HG03457 (cell line): Measurements from ENCODE around the gene MCM10.
"Not testable (repeated sequence)": the region's sequence is repeated elsewhere in the genome, so short reads cannot be mapped to it uniquely, and the experiment has no call there.

Source experiments
- ATAC-seq: cut with Tn5 transposase; IDR thresholded peaks from one replicate; pipeline ENCODE4 v1.9.1; 2021; ENCODE audit warnings: moderate number of reproducible peaks; ENCODE audit not compliant: unreplicated experiment

Gene MCM10

GRCh38 chr10:13219685-13220670 is 58.6 kb downstream of the MCM10 start:
- no peak for ATAC-seq

GRCh38 chr10:13221572-13221971 is 60.2 kb downstream of the MCM10 start:
- no peak for ATAC-seq

GRCh38 chr10:13222151-13222550 is 60.8 kb downstream of the MCM10 start:
- no peak for ATAC-seq

GRCh38 chr10:13222566-13222965 is 61.2 kb downstream of the MCM10 start:
- ATAC-seq = no peak

- ATAC-seq = no peak
These were observed 61.9 kb downstream of the MCM10 start for GRCh38 chr10:13223241-13223640.

- no peak for ATAC-seq
These were observed 63.0 kb downstream of the MCM10 start for GRCh38 chr10:13224210-13224995.

GRCh38 chr10:13225601-13226000 is 64.2 kb downstream of the MCM10 start:
- ATAC-seq = no peak

- no peak for ATAC-seq
These were observed 65.7 kb downstream of the MCM10 start for GRCh38 chr10:13227031-13227430.

GRCh38 chr10:13231190-13231589 is 69.8 kb downstream of the MCM10 start:
- no peak for ATAC-seq

GRCh38 chr10:13231808-13232207 is 70.5 kb downstream of the MCM10 start:
- no peak for ATAC-seq

- no peak for ATAC-seq
These were observed 72.0 kb downstream of the MCM10 start for GRCh38 chr10:13233358-13233757.

- no peak for ATAC-seq
These were observed 72.8 kb downstream of the MCM10 start, which contains the start of gene UCMA for GRCh38 chr10:13234172-13234571. UCMA (minus strand) TSS chr10:13234374; CDS start chr10:13234258, 116 bp downstream.

- ATAC-seq = not testable (repeated sequence)
These were observed 73.4 kb downstream of the MCM10 start for GRCh38 chr10:13234736-13235135.

GRCh38 chr10:13236638-13237037 is 75.3 kb downstream of the MCM10 start:
- ATAC-seq = no peak

- no peak for ATAC-seq
These were observed 77.1 kb downstream of the MCM10 start for GRCh38 chr10:13238271-13239077.

- no peak for ATAC-seq
These were observed 78.6 kb downstream of the MCM10 start for GRCh38 chr10:13239923-13240322.

GRCh38 chr10:13241613-13242012 is 80.3 kb downstream of the MCM10 start:
- no peak for ATAC-seq

- ATAC-seq = not testable (repeated sequence)
These were observed 80.9 kb downstream of the MCM10 start for GRCh38 chr10:13242260-13242659.

GRCh38 chr10:13247246-13247645 is 85.9 kb downstream of the MCM10 start:
- no peak for ATAC-seq

GRCh38 chr10:13247784-13248183 is 86.4 kb downstream of the MCM10 start:
- no peak for ATAC-seq

- no peak for ATAC-seq
These were observed 92.4 kb downstream of the MCM10 start for GRCh38 chr10:13253726-13254125.
